CD4-positive, alpha-beta T cell (primary cell): ENCODE data around the gene TMEM132C. TPM values are rescaled to one million over a fixed set of nuclear protein-coding genes. Genes with fewer than 3 reads are reported as not detected.

Experiments
- ATAC-seq: fragments of 200-7000 bp; cut with Tn5 transposase; one replicate; pipeline ENCODE4 v1.10.0; 2022; ENCODE audit warnings: mild to moderate bottlenecking; ENCODE audit not compliant: poor library complexity
- CTCF ChIA-PET: fragments of 350-600 bp; sonication (Branson Sonifier 250); formaldehyde crosslinking; loops from one replicate; lab custom pipeline; 2021; ENCODE audit warnings: antibody characterized with exemption, inconsistent platforms; lab: Charles Lee
- POLR2A ChIA-PET: fragments of 350-600 bp; sonication (Branson Sonifier 250); formaldehyde crosslinking; loops from one replicate; lab custom pipeline; 2021; ENCODE audit warnings: antibody characterized with exemption, inconsistent platforms; lab: Charles Lee
- DNase-seq, 14 experiments: peaks; one replicate each; pipeline ENCODE4 v3.0.0-alpha.2; 2013 to 2020; ENCODE audit warnings: mixed read lengths in 2 of 14
- H3K27ac ChIP-seq, 2 donors: one replicate each; pipeline versions ENCODE4 v1.5.1 to v1.7.0; 2013; ENCODE audit warnings: low read length in 2 of 2, low read depth in 1 of 2, mild to moderate bottlenecking in 1 of 2
- H3K27me3 ChIP-seq, 2 experiments: 1 replicate in 1 of 2; 2 replicates in 1 of 2; pipeline versions ENCODE4 v1.6.1 to v1.7.0; 2013; ENCODE audit warnings: low read length in 2 of 2, control low read depth in 1 of 2, mild to moderate bottlenecking in 1 of 2, moderate library complexity in 1 of 2; ENCODE audit not compliant: insufficient read depth in 2 of 2, control insufficient read depth in 1 of 2
- H3K36me3 ChIP-seq: one replicate; pipeline ENCODE4 v1.6.1; 2013; ENCODE audit warnings: low read length, control low read depth; ENCODE audit not compliant: insufficient read depth
- H3K4me1 ChIP-seq: one replicate; pipeline ENCODE4 v1.6.1; 2013; ENCODE audit warnings: low read length, control low read depth; ENCODE audit not compliant: insufficient read depth
- H3K4me3 ChIP-seq: one replicate; pipeline ENCODE4 v1.5.1; 2013; ENCODE audit warnings: mild to moderate bottlenecking, low read length, moderate library complexity
- H3K9me3 ChIP-seq, 2 experiments: 1 replicate in 1 of 2; 2 replicates in 1 of 2; pipeline versions ENCODE4 v1.6.1 to v1.7.0; 2013; ENCODE audit warnings: low read length in 2 of 2, mild to moderate bottlenecking in 2 of 2, control low read depth in 1 of 2, moderate library complexity in 1 of 2; ENCODE audit not compliant: control insufficient read depth in 1 of 2, insufficient read depth in 1 of 2
- H3K27ac Mint-ChIP-seq: one replicate; pipeline ENCODE4 v1.8.0; 2020; ENCODE audit warnings: mixed read lengths
- H3K27me3 Mint-ChIP-seq: one replicate; pipeline ENCODE4 v1.8.0; 2021; ENCODE audit warnings: mixed read lengths
- H3K36me3 Mint-ChIP-seq: one replicate; pipeline ENCODE4 v1.8.0; 2021; ENCODE audit warnings: low read depth, mixed read lengths
- H3K4me1 Mint-ChIP-seq: one replicate; pipeline ENCODE4 v1.8.0; 2021; ENCODE audit warnings: low read depth, mixed read lengths
- H3K4me3 Mint-ChIP-seq: one replicate; pipeline ENCODE4 v1.8.0; 2020; ENCODE audit warnings: mild to moderate bottlenecking, mixed read lengths
- H3K9me3 Mint-ChIP-seq: one replicate; pipeline ENCODE4 v1.8.0; 2020; ENCODE audit warnings: mixed read lengths
- CTCF ChIP-seq: fragments of 200-600 bp; IDR thresholded peaks from one replicate; pipeline ENCODE4 v1.8.0; 2022; ENCODE audit warnings: antibody characterized with exemption, mild to moderate bottlenecking
- intact Hi-C, 2 experiments: fragments of 100-400 bp; cut with DNase I in 1 of 2; cut with micrococcal nuclease in 1 of 2; formaldehyde crosslinking; loops; one replicate each; pipeline versions ENCODE4 v1.15.1 to v1.9.0; 2023 to 2025; cut with DNase I, micrococcal nuclease
- total RNA-seq, 174 experiments: library from RNA in 2 of 174; stranded (reverse) in 2 of 174; gene quantifications; one replicate each; pipeline ENCODE4 v1.2.3 and lab custom pipeline; 2021 to 2026

The TMEM132C gene
- total RNA-seq, 2 experiments from 2014 or later: not detected

- POLR2A ChIA-PET: no interaction called here
- no peak overlapping the region for H3K27ac ChIP-seq
- Mint-ChIP-seq H3K4me1 (no peaks in the 10 kb centered on the region), H3K4me3 (no peak overlapping the region), H3K36me3 (no peaks in the 10 kb centered on the region), H3K27me3 (no peaks in the 10 kb centered on the region), H3K27ac (no peak overlapping the region), H3K9me3 (peaks cover 5% of the 10 kb centered on the region)
- H3K4me1 ChIP-seq: no peaks in the 10 kb centered on the region
- H3K4me3 ChIP-seq: no peak overlapping the region
- no peaks in the 10 kb centered on the region for H3K36me3 ChIP-seq
- no peak for TF ChIP-seq CTCF
- H3K9me3 ChIP-seq: peaks cover 0 to 8% of the 10 kb centered on the region in 2 experiments
- intact Hi-C loops: no loop called here
- CTCF ChIA-PET: no interaction called here
- H3K27me3 ChIP-seq: no peaks in the 10 kb centered on the region
- DNase-seq: no peak
- ATAC-seq: no peak
Observed at GRCh38 chr12:128715485-128715884, 448.5 kb downstream of the TMEM132C start.

- Histone ChIP-seq H3K4me3 (no peak overlapping the region), H3K27ac (no peak overlapping the region), H3K36me3 (no peaks in the 10 kb centered on the region), H3K27me3 (no peaks in the 10 kb centered on the region), H3K9me3 (peaks cover 0 to 3% of the 10 kb centered on the region in 2 experiments), H3K4me1 (no peaks in the 10 kb centered on the region)
- CTCF ChIA-PET: no interaction called here
- Mint-ChIP-seq H3K4me1 (no peaks in the 10 kb centered on the region), H3K4me3 (no peak overlapping the region), H3K27me3 (peaks cover 10% of the 10 kb centered on the region), H3K27ac (no peak overlapping the region), H3K36me3 (no peaks in the 10 kb centered on the region), H3K9me3 (no peaks in the 10 kb centered on the region)
- intact Hi-C loops: no loop called here
- DNase-seq (no peak), ATAC-seq (no peak)
- TF ChIP-seq CTCF: no peak
- POLR2A ChIA-PET: no interaction called here
Observed at GRCh38 chr12:128724468-128725046, 457.6 kb downstream of the TMEM132C start.

GRCh38 chr12:128726886-128727285 is 459.9 kb downstream of the TMEM132C start:
- DNase-seq (no peak), ATAC-seq (no peak)
- Histone ChIP-seq H3K9me3 (peaks cover 0 to under 1% of the 10 kb centered on the region in 2 experiments), H3K27ac (no peak overlapping the region), H3K4me1 (no peaks in the 10 kb centered on the region), H3K4me3 (no peak overlapping the region), H3K36me3 (no peaks in the 10 kb centered on the region), H3K27me3 (no peaks in the 10 kb centered on the region)
- Mint-ChIP-seq H3K4me1 (no peaks in the 10 kb centered on the region), H3K9me3 (no peaks in the 10 kb centered on the region), H3K4me3 (no peak overlapping the region), H3K36me3 (no peaks in the 10 kb centered on the region), H3K27ac (no peak overlapping the region), H3K27me3 (peaks cover 12% of the 10 kb centered on the region)
- POLR2A ChIA-PET: no interaction called here
- CTCF ChIA-PET: no interaction called here
- intact Hi-C loops: no loop called here
- no peak for TF ChIP-seq CTCF
